ENCODE measurements around the gene GRIK4.

The GRIK4 gene

GRCh38 chr11:120696597-120697218 lies 185.2 kb downstream of the GRIK4 start:
- H3K4me3 ChIP-seq (ENCODE audit: low read depth, low read length): no peak overlapping the region
- DNase-seq (ENCODE audit: low read depth): no peak
- no peak for TF ChIP-seq CTCF (conservative IDR thresholded peaks at IDR 0.05; ENCODE audit: low read depth, low read length)

DNA sequence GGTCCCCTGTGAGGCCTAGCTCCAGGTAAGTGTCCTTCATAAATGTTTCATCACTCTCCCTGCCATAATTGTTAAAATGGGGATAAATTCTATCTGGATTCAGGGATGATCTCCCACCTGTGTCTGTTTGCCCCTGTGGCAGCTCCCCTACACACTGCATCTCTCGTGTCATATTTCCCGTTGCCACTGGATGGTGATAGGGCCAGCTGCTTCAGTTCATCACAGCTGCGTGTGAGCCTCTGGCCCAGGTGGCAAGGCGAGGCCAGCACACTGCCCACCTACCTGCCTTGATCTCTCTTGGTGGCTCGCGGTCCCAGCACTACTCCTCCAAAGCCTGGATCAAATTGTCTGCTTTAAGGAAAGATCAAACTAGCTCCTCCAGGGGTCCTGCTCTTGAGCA lies 187.4 kb downstream of the GRIK4 start:
- no peak overlapping the region for H3K4me3 ChIP-seq (ENCODE audit: low read depth, low read length)
- TF ChIP-seq CTCF (conservative IDR thresholded peaks at IDR 0.05; ENCODE audit: low read depth, low read length): no peak
- no peak for DNase-seq (ENCODE audit: low read depth)

- TF ChIP-seq CTCF (conservative IDR thresholded peaks at IDR 0.05; ENCODE audit: low read depth, low read length): no peak
These were observed 191.1 kb downstream of the GRIK4 start for GRCh38 chr11:120702656-120703055.

GRCh38 chr11:120703358-120704152 lies 192.0 kb downstream of the GRIK4 start:
- TF ChIP-seq CTCF (conservative IDR thresholded peaks at IDR 0.05; ENCODE audit: low read depth, low read length): no peak

More at GRCh38 chr11:120702656-120703055, 191.1 kb downstream of the GRIK4 start:
- no peak for DNase-seq (ENCODE audit: low read depth)
- H3K4me3 ChIP-seq (ENCODE audit: low read depth, low read length): no peak overlapping the region

DNA sequence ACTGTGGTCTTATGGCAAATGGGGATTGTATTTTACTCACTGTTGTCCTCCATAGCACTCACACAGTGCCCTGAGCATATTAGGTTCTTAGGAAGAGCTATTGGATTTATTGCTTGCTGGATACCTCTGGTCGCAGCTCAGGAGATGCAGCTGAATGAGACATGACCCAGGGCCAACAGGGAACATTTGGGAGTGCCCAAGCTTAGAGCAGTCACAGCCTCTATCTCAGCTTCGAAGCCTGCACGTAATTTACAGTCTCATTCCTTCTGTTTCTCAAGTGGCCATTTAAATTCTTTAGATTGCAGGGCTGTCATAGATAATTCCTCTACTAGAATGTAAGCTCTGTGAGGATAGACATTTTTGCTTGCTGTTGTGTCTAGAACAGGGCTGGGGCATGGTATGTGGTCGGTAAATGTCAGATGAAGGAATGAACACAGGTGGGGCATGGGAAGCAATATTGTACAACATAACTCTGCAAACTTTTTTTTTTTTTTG lies 192.8 kb downstream of the GRIK4 start:
- no peak for DNase-seq (ENCODE audit: low read depth)
- H3K4me3 ChIP-seq (ENCODE audit: low read depth, low read length): no peak overlapping the region
- no peak for TF ChIP-seq CTCF (conservative IDR thresholded peaks at IDR 0.05; ENCODE audit: low read depth, low read length)

More at GRCh38 chr11:120703358-120704152, 192.0 kb downstream of the GRIK4 start:
- no peak for DNase-seq (ENCODE audit: low read depth)
- H3K4me3 ChIP-seq (ENCODE audit: low read depth, low read length): no peak overlapping the region

DNA sequence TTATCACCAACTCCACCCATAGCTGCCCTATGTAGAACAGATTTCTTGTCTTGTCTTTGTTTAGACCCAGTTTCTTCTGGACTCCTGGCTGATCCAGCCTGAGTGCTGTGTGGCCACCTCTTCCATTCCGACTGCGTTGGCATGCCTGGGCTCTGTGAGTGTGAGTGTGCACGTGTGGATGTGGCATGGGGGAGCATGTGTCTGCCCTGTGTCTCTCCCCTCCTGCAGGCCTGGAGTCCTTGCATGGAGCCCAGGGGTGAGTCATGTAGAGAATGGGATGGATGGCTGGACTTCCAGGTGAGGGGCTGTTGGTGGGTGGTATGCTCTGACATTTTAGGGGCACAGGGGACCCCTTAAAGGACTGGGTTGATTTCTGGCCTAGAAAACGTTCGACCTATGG lies 194.7 kb downstream of the GRIK4 start:
- no peak for TF ChIP-seq CTCF (conservative IDR thresholded peaks at IDR 0.05; ENCODE audit: low read depth, low read length)
- DNase-seq (ENCODE audit: low read depth): no peak
- H3K4me3 ChIP-seq (ENCODE audit: low read depth, low read length): no peak overlapping the region

Measured in choroid plexus epithelial cell (primary cell).